ENCODE results near the gene ZNF362.

GRCh38 chr1:33235521-33235920 is 20.8 kb upstream of the ZNF362 start:
- TF ChIP-seq CTCF (tag by site-specific recombination; IDR thresholded peaks at IDR 0.05) (no peak), ZNF133 (tag by site-specific recombination; IDR thresholded peaks at IDR 0.05) (no peak), TSHZ1 (tag by site-specific recombination; IDR thresholded peaks at IDR 0.05; ENCODE audit: borderline replicate concordance) (no peak), GLIS2 (tag by site-specific recombination; IDR thresholded peaks at IDR 0.05) (no peak), YY1 (tag by site-specific recombination; IDR thresholded peaks at IDR 0.05) (no peak), ZBTB1 (tag by site-specific recombination; IDR thresholded peaks at IDR 0.05) (no peak), ZNF280D (tag by site-specific recombination; IDR thresholded peaks at IDR 0.05) (no peak), ZBTB11 (tag by site-specific recombination; conservative IDR thresholded peaks at IDR 0.05; ENCODE audit: low read depth) (no peak), ZNF274 (IDR thresholded peaks at IDR 0.05; ENCODE audit: low read length) (no peak), ZNF274 (tag by site-specific recombination; IDR thresholded peaks at IDR 0.05; ENCODE audit: borderline replicate concordance) (no peak), SP3 (tag by site-specific recombination; IDR thresholded peaks at IDR 0.05) (no peak), ZNF518A (tag by site-specific recombination; conservative IDR thresholded peaks at IDR 0.05; ENCODE audit: low read depth) (no peak), ZNF398 (tag by site-specific recombination; IDR thresholded peaks at IDR 0.05) (no peak), ATF2 (tag by site-specific recombination; IDR thresholded peaks at IDR 0.05; ENCODE audit: low read depth) (no peak), SP2 (tag by site-specific recombination; IDR thresholded peaks at IDR 0.05) (no peak)

Data from HEK293 (cell line).